Middle frontal gyrus (tissue), 1 donor: ENCODE measurements around the gene NFATC1.

Experiments used
- DNase-seq: peaks from one replicate; pipeline ENCODE4 v3.0.0-alpha.2; 2015; ENCODE audit warnings: low spot score; ENCODE audit errors: extremely low spot score

The NFATC1 gene

GRCh38 chr18:79530821-79531220 lies 135.1 kb downstream of the NFATC1 start:
- no peak for DNase-seq

GRCh38 chr18:79531386-79531785 lies 135.7 kb downstream of the NFATC1 start:
- DNase-seq = no peak

DNA sequence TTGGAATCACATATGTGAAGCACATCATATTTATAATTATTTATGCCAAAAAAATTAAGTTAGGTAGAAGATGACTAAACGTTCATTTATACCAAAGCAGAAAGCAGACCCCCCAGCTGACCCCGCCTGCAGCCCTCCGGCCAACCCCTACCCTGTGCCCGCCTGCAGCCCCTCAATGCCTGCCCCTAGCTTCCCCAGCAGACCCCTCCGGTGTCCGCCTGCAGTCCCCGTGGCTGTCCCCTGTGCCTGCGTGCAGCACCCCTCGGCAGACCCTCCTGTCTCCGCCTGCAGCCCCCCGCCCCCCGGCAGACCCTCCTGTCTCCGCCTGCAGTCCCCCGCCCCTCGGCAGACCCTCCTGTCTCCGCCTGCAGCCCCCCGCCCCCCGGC lies 136.2 kb downstream of the NFATC1 start:
- DNase-seq = no peak

GRCh38 chr18:79532313-79533007 lies 136.7 kb downstream of the NFATC1 start:
- DNase-seq = no peak

DNA sequence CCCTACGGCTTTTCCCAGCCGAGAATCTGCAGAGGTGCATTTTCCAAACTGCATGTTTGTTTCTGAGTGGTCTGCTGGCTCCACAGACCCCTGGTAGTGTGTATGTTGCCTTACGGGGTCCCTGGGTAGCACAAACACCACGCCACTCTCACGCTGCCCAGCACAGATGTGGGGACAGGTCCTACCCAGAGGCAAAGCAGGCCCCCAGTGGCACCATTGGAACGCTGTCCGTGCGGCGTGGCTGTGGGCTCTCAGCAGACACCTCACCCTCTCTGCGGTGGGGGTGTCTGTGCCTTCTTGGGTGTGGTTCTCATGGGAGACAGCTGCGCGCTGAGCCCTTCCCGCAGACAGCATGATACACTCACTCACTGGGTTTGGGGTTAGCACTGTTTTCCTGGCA lies 137.4 kb downstream of the NFATC1 start:
- DNase-seq = no peak

DNA sequence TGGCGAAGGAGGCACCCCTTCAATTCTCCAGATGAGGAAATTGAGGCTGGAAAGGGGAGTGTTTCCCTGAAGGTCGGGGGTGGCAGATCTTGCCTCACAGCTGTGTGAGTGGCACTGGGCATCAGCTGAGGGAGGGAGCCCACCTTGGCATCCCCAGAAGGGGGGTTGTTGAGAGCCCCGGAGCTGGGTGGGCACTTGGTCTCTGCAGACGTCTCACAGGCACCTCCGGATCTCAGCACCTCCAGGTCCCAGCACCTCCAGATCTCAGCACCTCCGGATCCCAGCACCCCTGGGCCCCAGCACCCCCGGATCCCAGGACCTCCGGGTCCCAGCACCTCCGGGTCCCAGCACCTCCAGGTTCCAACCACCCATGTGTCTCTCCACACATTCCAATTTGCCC lies 137.9 kb downstream of the NFATC1 start:
- DNase-seq = no peak

GRCh38 chr18:79534356-79534755 lies 138.6 kb downstream of the NFATC1 start:
- DNase-seq = no peak

GRCh38 chr18:79537758-79538157 lies 142.0 kb downstream of the NFATC1 start:
- no peak for DNase-seq

DNA sequence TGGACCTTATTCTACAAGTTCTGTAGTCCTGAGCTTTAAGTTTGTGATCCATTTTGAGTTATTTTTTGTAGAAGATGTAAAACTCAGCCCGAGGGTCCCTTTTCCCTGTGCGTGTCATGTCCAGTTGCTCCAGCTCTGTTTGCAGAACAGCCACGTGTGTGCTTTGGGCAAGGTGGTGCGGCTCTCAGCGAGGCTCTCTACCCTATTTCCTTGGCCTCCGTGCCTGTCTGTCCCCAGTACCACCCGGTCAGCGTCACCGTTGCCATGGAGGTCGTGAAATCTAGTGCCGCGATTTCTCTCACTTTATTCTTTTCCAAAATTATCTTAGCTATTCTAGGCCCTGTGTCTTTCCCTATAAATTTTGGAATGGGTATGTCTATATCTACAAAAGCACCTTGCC lies 142.9 kb downstream of the NFATC1 start:
- DNase-seq = no peak

DNA sequence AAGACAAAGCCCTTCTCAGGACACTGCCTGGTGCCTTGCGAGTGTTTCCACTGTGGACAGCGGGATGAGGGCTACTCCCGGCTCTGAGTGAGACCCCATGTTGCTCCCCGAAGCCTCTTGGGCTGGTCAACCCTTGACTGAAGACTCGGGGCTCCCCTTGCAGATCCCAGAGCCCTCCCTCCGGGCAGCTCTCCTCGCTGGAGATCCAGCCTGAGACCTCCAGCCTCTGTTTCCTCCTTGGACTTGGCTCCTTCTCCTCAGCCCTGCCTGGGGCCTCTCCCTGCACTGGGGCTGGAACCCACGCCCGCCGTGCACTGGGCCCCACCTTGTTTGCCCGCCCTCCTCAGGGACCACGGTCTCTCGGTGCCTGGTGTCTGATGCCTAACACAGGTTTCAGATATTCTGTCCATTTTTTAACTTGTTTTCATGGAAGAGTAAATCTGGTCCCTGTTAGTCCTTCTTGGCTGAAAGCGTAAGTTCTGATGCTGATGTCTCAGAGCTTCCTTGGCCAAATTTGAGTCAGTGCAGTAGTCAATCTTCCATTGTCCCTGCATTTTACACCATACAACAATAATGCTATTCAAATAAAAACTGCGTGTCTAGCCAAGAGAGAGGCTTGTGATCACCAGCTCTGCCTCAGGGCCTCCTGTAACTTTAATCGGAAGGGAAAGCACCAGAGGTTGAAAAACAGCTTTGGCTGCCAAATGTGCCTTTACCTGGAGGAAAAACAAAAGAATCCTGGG lies 144.6 kb downstream of the NFATC1 start:
- no peak for DNase-seq

GRCh38 chr18:79540904-79541282 lies 145.2 kb downstream of the NFATC1 start:
- no peak for DNase-seq

DNA sequence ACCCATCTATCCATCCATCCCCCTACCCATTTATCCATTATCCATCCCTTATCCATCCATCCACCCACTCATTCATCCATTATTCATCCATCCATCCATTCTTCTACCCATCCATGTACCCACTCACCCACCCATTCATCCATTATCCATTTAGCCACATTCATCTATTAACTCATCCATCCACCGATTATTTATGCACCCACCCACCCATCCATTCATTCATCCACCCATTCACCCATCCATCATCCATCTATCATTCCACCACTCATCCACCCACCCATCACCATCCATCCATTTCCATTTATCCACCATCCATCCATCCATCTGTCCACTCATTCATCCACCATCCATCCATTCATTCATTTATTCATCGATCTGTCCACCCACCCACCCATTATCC lies 146.5 kb downstream of the NFATC1 start:
- DNase-seq = no peak

GRCh38 chr18:79542876-79543750 lies 147.4 kb downstream of the NFATC1 start:
- no peak for DNase-seq

GRCh38 chr18:79543861-79544385 lies 148.2 kb downstream of the NFATC1 start:
- no peak for DNase-seq

GRCh38 chr18:79544386-79544963 lies 148.7 kb downstream of the NFATC1 start:
- DNase-seq = no peak

DNA sequence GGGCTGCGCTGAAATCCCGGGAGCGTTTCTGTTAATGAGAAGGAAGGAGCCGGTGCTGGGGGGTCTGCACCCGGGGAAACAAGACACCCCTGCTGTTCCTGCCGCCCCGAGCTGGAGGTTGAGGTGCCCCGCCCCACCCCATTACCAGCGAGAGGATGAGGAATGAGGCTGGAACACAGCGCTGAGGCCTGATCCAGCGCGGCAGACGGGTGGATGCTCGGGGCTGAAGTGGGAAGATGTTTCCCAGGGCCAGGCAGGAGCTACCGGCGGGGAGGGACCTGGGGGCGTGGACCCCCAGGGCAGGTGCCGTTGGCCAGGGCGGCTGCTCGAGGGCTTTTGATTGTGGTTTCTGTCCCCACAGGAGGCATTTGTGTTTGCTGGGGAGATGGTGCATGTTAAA lies 149.5 kb downstream of the NFATC1 start:
- no peak for DNase-seq

- no peak for DNase-seq
Observed at GRCh38 chr18:79545736-79546171, 150.0 kb downstream of the NFATC1 start.

DNA sequence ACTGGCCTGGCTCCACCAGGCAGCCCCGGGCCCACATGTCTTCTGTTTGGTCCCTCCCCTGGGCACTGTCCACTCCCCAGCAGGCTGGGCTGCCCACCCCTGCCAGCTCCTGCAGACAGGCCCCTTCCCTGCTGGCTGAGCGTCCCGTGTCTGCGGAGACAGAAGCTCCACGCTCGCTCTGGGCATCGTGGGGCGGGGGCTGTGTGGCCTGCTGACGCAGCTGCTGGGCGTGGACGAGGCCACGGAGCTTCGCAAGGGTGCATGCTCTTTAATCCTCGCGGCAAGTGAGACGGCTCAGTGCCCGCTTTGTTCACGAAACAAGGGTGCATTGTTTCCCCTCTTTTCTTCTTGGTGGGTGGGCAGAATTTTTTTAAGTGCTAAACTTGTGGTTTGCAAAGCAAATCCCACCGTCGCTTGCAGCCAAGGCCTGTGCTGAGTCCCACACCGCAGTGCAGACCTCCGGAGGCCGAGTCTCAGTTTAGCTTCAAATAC lies 151.1 kb downstream of the NFATC1 start:
- no peak for DNase-seq

- no peak for DNase-seq
Observed at GRCh38 chr18:79547413-79548076, 151.8 kb downstream of the NFATC1 start.

GRCh38 chr18:79548077-79548450 lies 152.3 kb downstream of the NFATC1 start:
- DNase-seq = no peak

DNA sequence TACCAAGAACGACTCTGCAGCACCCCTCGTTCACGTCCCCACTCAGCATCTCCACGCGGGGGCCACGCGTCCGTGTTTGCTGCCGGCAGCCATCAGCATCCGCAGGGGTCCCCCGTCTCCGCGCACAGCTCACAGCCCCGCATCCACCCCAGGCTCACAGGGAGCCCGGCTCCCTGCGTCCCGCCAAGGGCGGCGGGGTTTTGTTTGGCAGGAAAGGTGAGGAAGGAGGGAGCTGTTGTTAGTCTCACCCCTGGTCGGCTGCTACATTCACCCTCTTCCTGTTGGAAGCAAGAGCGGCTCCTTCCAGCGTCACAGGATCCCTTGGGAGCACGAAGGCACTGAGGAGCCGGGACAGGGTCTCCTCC lies 152.9 kb downstream of the NFATC1 start:
- DNase-seq = no peak
